C4-2B (cell line): ENCODE data around the gene BAHD1.

Source experiments
- H3K27ac ChIP-seq: fragments of 450-650 bp; 2 replicates; pipeline ENCODE4 v1.5.1; 2017
- ZFX ChIP-seq: fragments of 450-650 bp; IDR thresholded peaks from 2 replicates; pipeline ENCODE4 v1.6.1; 2017
- TF ChIP-seq, protein P1 (sequence below): fragments of 450-650 bp; conservative IDR thresholded peaks from 2 replicates; pipeline ENCODE4 v1.5.1; 2017; ENCODE audit warnings: mild to moderate bottlenecking

Gene BAHD1

DNA sequence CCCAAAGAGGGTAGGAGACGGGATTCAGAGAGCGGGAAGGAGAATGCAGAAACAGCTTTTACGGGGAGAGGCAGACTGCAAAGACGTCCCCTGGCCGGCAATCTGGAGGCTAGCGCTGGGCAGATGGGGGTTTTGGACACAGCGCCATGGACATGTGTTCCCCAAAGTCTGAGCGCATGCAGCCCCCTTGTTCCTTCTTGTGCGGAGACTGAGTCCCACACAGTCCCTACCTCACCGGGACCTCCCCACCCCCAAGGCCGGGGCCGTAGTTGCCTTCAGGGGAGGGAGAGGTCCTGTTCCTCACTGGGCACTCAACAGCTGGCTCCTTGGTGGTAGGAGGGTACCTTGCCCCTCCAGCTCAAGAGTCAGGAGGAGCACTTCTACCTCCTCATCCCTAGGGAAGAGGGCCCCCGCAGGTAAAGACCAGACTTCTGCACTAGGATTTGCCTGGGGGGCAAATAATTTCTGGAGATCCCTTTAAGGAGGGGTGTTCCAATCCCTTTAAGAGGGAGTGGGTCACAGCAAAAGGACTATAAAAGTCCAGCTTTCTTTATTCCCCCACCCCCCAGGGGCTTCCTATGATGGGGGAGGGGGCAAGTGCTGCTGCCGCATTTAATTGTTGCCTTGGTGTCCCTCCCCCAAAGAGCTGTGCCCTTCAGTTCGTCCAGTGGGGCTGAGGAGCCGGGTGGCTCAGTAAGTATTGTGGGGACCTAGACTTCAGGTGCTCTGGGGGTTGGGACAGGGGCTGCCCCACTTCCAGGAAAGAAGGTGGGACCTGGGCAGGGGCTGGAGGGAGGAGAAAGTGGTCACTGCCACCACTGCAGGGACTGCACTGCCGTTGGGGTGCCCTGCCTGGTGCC lies 3.6 kb upstream of the BAHD1 start:
- H3K27ac ChIP-seq, result no peak overlapping the region
- TF ChIP-seq, protein P1, sequence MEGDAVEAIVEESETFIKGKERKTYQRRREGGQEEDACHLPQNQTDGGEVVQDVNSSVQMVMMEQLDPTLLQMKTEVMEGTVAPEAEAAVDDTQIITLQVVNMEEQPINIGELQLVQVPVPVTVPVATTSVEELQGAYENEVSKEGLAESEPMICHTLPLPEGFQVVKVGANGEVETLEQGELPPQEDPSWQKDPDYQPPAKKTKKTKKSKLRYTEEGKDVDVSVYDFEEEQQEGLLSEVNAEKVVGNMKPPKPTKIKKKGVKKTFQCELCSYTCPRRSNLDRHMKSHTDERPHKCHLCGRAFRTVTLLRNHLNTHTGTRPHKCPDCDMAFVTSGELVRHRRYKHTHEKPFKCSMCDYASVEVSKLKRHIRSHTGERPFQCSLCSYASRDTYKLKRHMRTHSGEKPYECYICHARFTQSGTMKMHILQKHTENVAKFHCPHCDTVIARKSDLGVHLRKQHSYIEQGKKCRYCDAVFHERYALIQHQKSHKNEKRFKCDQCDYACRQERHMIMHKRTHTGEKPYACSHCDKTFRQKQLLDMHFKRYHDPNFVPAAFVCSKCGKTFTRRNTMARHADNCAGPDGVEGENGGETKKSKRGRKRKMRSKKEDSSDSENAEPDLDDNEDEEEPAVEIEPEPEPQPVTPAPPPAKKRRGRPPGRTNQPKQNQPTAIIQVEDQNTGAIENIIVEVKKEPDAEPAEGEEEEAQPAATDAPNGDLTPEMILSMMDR, result no peak

DNA sequence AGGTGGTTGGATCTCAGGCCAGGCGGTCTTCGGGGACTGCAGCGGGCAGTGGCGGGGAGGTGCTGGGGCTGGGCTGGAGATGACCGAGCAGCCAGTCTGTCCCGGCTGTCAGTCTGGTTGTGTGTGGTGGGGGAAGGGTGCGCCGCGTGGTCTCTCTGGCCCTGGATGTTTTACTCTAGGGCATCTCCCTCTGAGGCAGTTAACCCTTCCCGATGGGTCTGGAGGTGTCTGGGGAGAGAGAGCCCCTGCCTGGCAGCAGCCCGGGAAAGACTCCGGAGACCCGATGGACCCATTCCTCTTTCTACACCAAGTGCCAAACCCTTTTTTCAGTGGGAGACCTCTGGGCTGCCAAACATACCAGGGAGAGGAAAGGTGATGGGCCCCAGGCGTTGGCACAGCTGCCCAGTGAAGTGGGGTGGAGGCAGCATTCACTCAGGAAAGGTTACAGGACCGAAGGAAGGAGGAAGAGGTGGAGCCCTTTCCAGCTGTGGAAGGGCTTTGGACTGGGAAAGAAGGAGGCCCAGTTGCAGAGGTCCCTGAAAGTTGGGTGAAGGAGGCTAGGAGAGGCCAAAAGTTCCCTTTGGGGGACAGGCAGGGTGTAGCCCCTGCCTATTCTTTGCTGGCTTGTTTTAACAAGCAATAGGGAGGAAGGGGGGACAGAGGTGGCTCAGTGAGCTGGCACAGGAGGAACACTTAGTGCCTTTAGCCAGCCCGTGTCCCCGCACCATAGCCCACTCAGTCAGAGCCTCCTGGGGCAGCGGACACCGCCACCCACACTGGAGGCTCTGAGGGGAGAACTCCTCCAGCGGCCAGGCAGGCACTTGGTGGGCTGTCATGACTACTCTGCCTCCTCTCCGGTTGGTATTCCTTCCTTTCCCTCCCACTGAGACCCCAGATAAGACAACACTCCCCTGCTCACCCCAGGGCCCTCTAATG lies 2.7 kb upstream of the BAHD1 start:
- H3K27ac ChIP-seq, result no peak overlapping the region
- TF ChIP-seq ZFX, result no peak
- TF ChIP-seq, protein P1, result no peak

DNA sequence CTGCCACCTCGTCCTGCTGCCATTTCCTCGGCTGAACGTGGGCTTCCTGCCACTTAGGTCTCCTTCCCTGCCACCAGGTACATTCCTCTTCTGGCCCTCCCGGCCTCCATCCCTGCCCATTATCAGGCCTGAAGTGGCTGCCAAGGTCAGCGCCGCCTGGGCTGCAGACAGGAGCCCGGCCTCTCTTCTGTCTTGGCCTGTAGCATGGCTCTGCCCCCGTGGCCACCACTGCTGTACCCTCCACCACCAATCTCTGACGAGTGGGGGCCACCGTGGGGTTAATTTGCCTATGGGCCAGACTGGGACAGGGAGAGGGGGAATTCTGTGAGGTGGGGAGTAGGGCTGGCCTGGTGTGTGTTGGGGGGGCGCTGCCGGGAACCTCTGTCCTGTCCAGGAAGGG lies 2.0 kb upstream of the BAHD1 start:
- no peak overlapping the region for H3K27ac ChIP-seq
- TF ChIP-seq ZFX, result no peak
- TF ChIP-seq, protein P1, result no peak

DNA sequence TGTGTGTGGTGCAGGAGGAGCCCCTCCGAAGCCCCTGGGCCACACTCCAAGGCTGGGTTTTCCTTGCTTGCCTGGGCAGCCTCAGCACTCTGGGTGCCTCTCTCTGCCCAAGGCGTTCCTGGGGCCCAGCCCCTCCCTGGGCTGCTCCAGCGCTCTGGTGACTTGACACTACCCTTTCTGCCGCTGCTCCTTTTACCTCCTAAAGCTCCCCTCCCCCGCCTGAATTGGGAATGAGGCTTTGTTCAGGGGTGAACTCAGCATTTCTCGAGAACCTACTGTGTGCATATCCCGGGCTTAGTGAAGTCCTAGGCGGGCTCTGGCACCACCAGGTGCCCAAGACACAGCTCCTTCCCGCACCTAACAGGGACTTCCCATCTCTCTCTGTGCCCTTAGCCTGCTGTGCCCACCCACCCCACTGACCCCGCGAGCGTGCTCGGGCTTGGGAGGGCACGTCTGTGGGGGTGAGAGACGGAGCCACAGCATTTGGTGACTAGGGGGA lies 1.2 kb upstream of the BAHD1 start:
- TF ChIP-seq, protein P1, result no peak
- no peak for TF ChIP-seq ZFX
- H3K27ac ChIP-seq, result peak overlapping the region; percentile 65

DNA sequence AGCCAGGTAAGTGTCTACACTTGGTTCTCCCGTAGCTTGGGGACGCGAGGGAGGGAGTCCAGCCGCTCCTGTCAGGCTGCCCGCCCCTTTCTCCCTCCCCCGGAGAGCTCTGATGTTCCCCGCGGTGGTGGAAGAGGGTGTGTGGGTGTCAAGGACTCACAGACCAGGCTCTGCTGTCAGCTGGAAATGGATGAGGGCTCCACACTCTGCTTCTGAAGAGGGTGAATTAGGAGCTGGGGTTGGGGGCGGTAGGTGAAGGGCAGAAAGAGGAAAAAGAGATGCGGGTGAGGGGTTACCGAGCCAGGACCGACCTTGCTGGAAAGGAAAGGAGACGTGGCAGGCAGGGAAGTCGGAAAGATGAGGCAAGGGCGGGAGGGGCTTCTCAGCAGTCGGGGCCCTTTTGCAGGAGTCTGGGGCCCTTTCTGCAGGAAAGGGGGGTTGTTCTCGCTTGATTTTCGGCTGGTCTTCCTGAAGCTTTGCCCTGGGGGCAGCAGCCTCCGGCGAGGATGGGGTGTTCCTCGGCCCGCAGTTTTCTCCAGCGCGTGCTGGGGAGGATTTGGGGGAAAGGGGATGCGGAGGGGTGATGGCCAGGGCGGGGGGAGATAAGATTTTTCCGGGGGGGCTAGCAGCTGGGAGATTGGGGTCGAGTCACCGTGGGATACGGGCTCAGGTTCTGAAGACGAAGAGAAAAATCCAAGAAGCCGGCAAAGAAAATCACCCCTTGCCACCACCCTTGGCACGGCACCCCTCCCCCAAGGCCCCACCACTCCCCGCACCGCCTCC lies 602 bp upstream of the BAHD1 start:
- peak overlapping the region; percentile 65 for H3K27ac ChIP-seq
- TF ChIP-seq ZFX, result no peak
- TF ChIP-seq, protein P1, result no peak

DNA sequence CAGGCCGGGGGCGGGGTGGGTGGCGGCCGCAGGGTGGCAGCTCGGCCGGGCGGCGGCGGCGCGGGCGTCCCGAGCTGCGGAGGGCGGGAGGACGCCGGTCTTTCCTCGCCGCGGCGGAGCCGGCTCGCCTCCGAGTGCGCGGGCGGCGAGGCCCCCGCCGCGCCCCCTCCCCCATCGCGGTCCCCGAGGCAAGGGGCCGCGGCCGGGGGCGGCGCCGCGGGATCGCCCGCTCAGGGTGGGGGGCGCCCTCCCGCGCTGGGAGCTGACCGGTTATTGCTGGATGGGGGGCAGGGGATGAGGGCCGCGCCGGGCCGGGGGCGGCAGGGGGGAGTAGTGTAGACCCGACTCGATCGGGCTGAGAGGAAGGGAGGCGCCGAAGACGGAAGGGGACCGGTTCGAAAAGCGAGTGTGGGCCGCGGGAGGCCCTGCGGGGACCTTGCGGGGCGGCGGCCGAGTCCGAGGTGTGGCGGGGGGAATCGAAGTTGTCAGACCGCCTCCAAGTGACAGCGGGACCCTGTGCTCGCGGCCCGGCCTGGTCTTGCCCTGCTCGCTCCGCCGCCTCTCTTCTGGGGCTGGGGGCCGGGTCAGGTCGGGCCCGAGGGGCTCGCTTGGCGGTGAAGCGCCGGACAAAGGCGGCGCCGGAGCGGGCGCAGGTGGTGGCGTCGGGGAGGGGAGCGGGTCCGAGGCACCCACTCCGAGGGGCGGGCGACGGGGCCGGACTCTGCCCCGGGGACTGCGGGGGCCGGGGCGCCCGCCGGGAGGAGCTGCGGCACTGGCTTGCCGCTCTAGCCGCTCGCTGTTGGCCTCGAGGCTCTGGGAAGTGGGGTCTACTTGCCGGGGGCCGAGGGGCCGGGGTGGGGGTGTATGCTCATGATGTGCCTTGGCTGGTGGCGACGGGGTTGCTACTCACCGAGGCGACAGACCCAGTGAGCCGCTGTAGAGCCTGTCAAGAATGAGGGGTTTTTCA lies 1.1 kb downstream of the BAHD1 start:
- peak overlapping the region; percentile 65 for H3K27ac ChIP-seq
- no peak for TF ChIP-seq ZFX
